H1 (cell line): ENCODE results near the gene IDI1. TPM values are rescaled to one million over a fixed set of nuclear protein-coding genes. Genes with fewer than 3 reads are reported as not detected.
A peak's percentile ranks its signal among the peaks of the same experiment; 100 is the strongest.

Experiments used
- CTCF ChIA-PET: fragments of 300-600 bp; sonication (Branson Sonifier 250); formaldehyde crosslinking; loops from one replicate; lab custom pipeline; 2021; ENCODE audit not compliant: partially characterized antibody; lab: Charles Lee
- POLR2A ChIA-PET: fragments of 300-600 bp; sonication (Branson Sonifier 250); formaldehyde crosslinking; loops from one replicate; lab custom pipeline; 2021; ENCODE audit warnings: inconsistent platforms; ENCODE audit not compliant: partially characterized antibody; lab: Charles Lee
- DNase-seq, 2 experiments: peaks; one replicate each; pipeline versions ENCODE4 v3.0.0 to v3.0.0-alpha.2; 2010 to 2022; ENCODE audit warnings: low spot score in 2 of 2, low read depth in 1 of 2, mixed read lengths in 1 of 2
- FAIRE-seq: peaks from 2 replicates; lab custom pipeline; 2011; peaks lifted over from hg19 to GRCh38; lab: Jason Lieb, UNC
- H2AFZ ChIP-seq: 2 replicates; pipeline ENCODE4 v1.8.1; 2012; ENCODE audit warnings: low read length, inconsistent platforms
- H2AK5ac ChIP-seq: 2 replicates; pipeline ENCODE4 v1.6.1; 2013; ENCODE audit warnings: low read depth, low read length
- H2BK120ac ChIP-seq: replicated peaks from 2 replicates; pipeline ENCODE3; 2013; ENCODE audit warnings: low read depth, low read length, inconsistent platforms
- H2BK12ac ChIP-seq: 2 replicates; pipeline ENCODE4 v1.6.1; 2013; ENCODE audit warnings: low read depth, low read length
- H2BK15ac ChIP-seq: 2 replicates; pipeline ENCODE4 v1.6.1; 2013; ENCODE audit warnings: low read length
- H2BK20ac ChIP-seq: 2 replicates; pipeline ENCODE4 v1.6.1; 2013; ENCODE audit warnings: low read length
- H2BK5ac ChIP-seq: 2 replicates; pipeline ENCODE4 v1.6.1; 2013; ENCODE audit warnings: low read depth, low read length
- H3K14ac ChIP-seq: 2 replicates; pipeline ENCODE4 v1.6.1; 2013; ENCODE audit warnings: inconsistent platforms; ENCODE audit not compliant: insufficient read length
- H3K18ac ChIP-seq: 2 replicates; pipeline ENCODE4 v1.6.1; 2013; ENCODE audit warnings: low read length; ENCODE audit errors: extremely low read depth
- H3K23ac ChIP-seq: 2 replicates; pipeline ENCODE4 v1.6.1; 2013; ENCODE audit warnings: inconsistent platforms; ENCODE audit not compliant: insufficient read length
- H3K23me2 ChIP-seq: 2 replicates; pipeline ENCODE4 v1.6.1; 2013; ENCODE audit warnings: low read depth, low read length
- H3K27ac ChIP-seq: 2 replicates; pipeline ENCODE4 v1.6.1; 2011; ENCODE audit warnings: low read depth, low read length, inconsistent platforms
- H3K27me3 ChIP-seq, 4 experiments: replicated peaks in 1 of 4; 1 replicate in 1 of 4; 2 replicates in 3 of 4; pipeline versions ENCODE4 v1.6.1 to v1.8.1; 2011 to 2013; ENCODE audit warnings: low read length in 3 of 4, mild to moderate bottlenecking in 3 of 4, inconsistent platforms in 2 of 4, mixed read lengths in 2 of 4, moderate library complexity in 1 of 4; ENCODE audit not compliant: control insufficient read depth in 3 of 4, insufficient read depth in 3 of 4; ENCODE audit errors: extremely low read depth in 1 of 4
- H3K36me3 ChIP-seq, 4 experiments: 2 replicates each; pipeline versions ENCODE4 v1.6.1 to v1.8.1; 2011 to 2013; ENCODE audit warnings: mild to moderate bottlenecking in 4 of 4, low read length in 3 of 4, moderate library complexity in 2 of 4, control low read depth in 1 of 4, inconsistent platforms in 1 of 4; ENCODE audit not compliant: insufficient read depth in 4 of 4, control insufficient read depth in 2 of 4
- H3K4ac ChIP-seq: replicated peaks from 2 replicates; pipeline ENCODE3; 2013; ENCODE audit warnings: low read length, low read depth, mixed read lengths, inconsistent platforms; ENCODE audit not compliant: insufficient read length
- H3K4me1 ChIP-seq, 4 experiments: replicated peaks in 1 of 4; 1 replicate in 1 of 4; 2 replicates in 3 of 4; pipeline versions ENCODE4 v1.6.1 to v1.8.1; 2011 to 2013; ENCODE audit warnings: low read length in 3 of 4, inconsistent platforms in 2 of 4, mixed read lengths in 1 of 4; ENCODE audit not compliant: insufficient read depth in 4 of 4, control insufficient read depth in 3 of 4
- H3K4me2 ChIP-seq, 2 experiments: 2 replicates each; pipeline versions ENCODE4 v1.6.1 to v1.8.1; 2011 to 2013; ENCODE audit warnings: low read depth in 2 of 2, low read length in 2 of 2, control low read depth in 1 of 2, inconsistent platforms in 1 of 2, mild to moderate bottlenecking in 1 of 2; ENCODE audit not compliant: insufficient read depth in 1 of 2
- H3K4me3 ChIP-seq, 4 experiments: fragments of 200-600, 300-600 bp in 1 of 4; sonication (generic), shearing (Covaris generic), sonication (Bioruptor Twin) in 1 of 4; 2 replicates each; pipeline versions ENCODE4 v1.5.1 to v1.8.1; 2011 to 2016; ENCODE audit warnings: low read length in 4 of 4, low read depth in 3 of 4, control low read depth in 2 of 4, inconsistent platforms in 2 of 4, mild to moderate bottlenecking in 2 of 4, mixed read lengths in 1 of 4, moderate library complexity in 1 of 4; ENCODE audit not compliant: insufficient read depth in 2 of 4; ENCODE audit errors: extremely low read depth in 1 of 4
- H3K56ac ChIP-seq: replicated peaks from 2 replicates; pipeline ENCODE3; 2013; ENCODE audit warnings: low read depth, mild to moderate bottlenecking, mixed read lengths, low read length, inconsistent platforms; ENCODE audit not compliant: insufficient read length
- H3K79me1 ChIP-seq: 2 replicates; pipeline ENCODE4 v1.6.1; 2013; ENCODE audit warnings: low read depth, low read length, control low read depth
- H3K79me2 ChIP-seq, 2 experiments: 2 replicates each; pipeline versions ENCODE4 v1.6.1 to v1.8.1; 2012 to 2013; ENCODE audit warnings: low read length in 2 of 2, mild to moderate bottlenecking in 2 of 2, inconsistent platforms in 1 of 2; ENCODE audit not compliant: insufficient read depth in 2 of 2, control insufficient read depth in 1 of 2
- H3K9ac ChIP-seq, 4 experiments: replicated peaks in 1 of 4; 1 replicate in 1 of 4; 2 replicates in 3 of 4; pipeline versions ENCODE4 v1.6.1 to v1.8.1; 2011 to 2013; ENCODE audit warnings: low read depth in 3 of 4, low read length in 3 of 4, control low read depth in 2 of 4, mild to moderate bottlenecking in 2 of 4, moderate library complexity in 2 of 4, inconsistent platforms in 1 of 4; ENCODE audit errors: extremely low read depth in 1 of 4
- H3K9me3 ChIP-seq, 2 experiments: 2 replicates each; pipeline versions ENCODE4 v1.6.1 to v1.8.1; 2012 to 2013; ENCODE audit warnings: mild to moderate bottlenecking in 2 of 2, moderate library complexity in 2 of 2, control low read depth in 1 of 2, inconsistent platforms in 1 of 2, low read depth in 1 of 2, low read length in 1 of 2, mixed read lengths in 1 of 2; ENCODE audit not compliant: insufficient read depth in 2 of 2
- H4K20me1 ChIP-seq, 2 experiments: replicated peaks in 1 of 2; 2 replicates each; pipeline versions ENCODE3 to v1.8.1; 2011 to 2013; ENCODE audit warnings: inconsistent platforms in 2 of 2, low read length in 2 of 2, mild to moderate bottlenecking in 1 of 2; ENCODE audit not compliant: insufficient read depth in 2 of 2, control insufficient read depth in 1 of 2
- H4K5ac ChIP-seq: 2 replicates; pipeline ENCODE4 v1.6.1; 2013; ENCODE audit warnings: low read length, low read depth, mixed read lengths, inconsistent platforms; ENCODE audit not compliant: insufficient read length
- H4K8ac ChIP-seq: 2 replicates; pipeline ENCODE4 v1.8.0; 2013; ENCODE audit warnings: mild to moderate bottlenecking, moderate library complexity, low read length, inconsistent platforms; ENCODE audit not compliant: insufficient read depth; ENCODE audit errors: extremely low read depth
- H4K91ac ChIP-seq: replicated peaks from 2 replicates; pipeline ENCODE3; 2013; ENCODE audit warnings: low read length, mixed read lengths, inconsistent platforms; ENCODE audit not compliant: insufficient read length
- WGBS, 2 experiments: shearing (Covaris generic) in 1 of 2; methylation state at CpG; one replicate each; pipeline versions ENCODE4 v1.1.6 to v1.1.7; 2013 to 2015; ENCODE audit warnings: low lambda C conversion rate in 2 of 2, mixed read lengths in 2 of 2, inconsistent platforms in 1 of 2, low coverage in 1 of 2, missing lambda C conversion rate in 1 of 2; ENCODE audit not compliant: insufficient replicate concordance in 2 of 2, insufficient coverage in 1 of 2, insufficient read length in 1 of 2; ENCODE audit errors: extremely low coverage in 1 of 2, missing lambda C conversion rate in 1 of 2; 5-methylcytosine and 5-hydroxymethylcytosine counted together
- polyA plus RNA-seq, 7 experiments: library from polyadenylated mRNA; depleted of rRNA in 3 of 7; stranded (reverse) in 5 of 7; unstranded in 2 of 7; fragments of >200 nt in 5 of 7; fragments of 200-250 nt in 2 of 7; gene quantifications; 1 replicate in 5 of 7; 2 replicates in 1 of 7; 4 replicates in 1 of 7; pipeline versions ENCODE4 v1.2.1 to v1.2.3, GENCODE V29; 2011 to 2013; ENCODE audit warnings: missing spikeins in 2 of 7, mixed read lengths in 2 of 7
- total RNA-seq: library from RNA; stranded (reverse); fragmentation: NEBNext Ultra II Directional; extraction: Animal tissue kit (Norgen Biotek cat#: 25700); gene quantifications from 2 replicates; pipeline ENCODE4 v1.2.1, GENCODE V29; 2021

IDI1 gene
- total and polyA plus RNA-seq, 2 of the 8 experiments (the other 6 are each of a cell fraction or from before 2014, with no cell fraction given): 35.3 to 56.6 TPM

DNA sequence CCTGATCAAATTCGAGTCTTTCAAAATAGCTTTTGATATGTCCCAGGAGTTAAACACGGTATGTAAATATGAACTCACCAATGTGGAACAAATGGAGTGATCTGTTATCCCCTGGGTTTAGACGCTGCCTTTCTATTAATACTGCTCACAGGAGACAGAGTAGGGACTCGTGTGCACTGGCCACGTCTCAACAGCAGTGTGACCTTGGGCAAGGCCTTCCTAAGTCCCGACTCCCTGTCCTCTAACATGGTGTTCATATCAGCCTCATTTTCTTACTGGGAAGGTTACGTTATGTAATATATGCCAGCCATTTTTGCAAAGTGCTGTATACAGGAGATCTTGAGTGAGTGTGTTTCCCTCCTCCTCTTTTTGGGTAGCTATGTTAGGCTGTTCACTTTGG lies 9.1 kb upstream of the IDI1 start:
- Histone ChIP-seq H3K23me2 (no peaks in the 10 kb centered on the region; the same call in 1 of the 2 replicates), H4K91ac (no peak overlapping the region), H2BK5ac (no peak overlapping the region), H3K79me2 (peaks cover 6 to 80% of the 10 kb centered on the region in 2 experiments; a peak in 3 of 4 replicates), H2BK12ac (no peak overlapping the region), H3K23ac (no peak overlapping the region), H2BK120ac (no peak overlapping the region), H3K14ac (no peak overlapping the region), H4K5ac (no peak overlapping the region), H3K9ac (no peak overlapping the region; a peak in 1 of 7 replicates), H2AK5ac (no peak overlapping the region), H3K4me2 (peak overlapping the region; percentile 73 to 85; a peak in 3 of 4 replicates), H3K27ac (no peak overlapping the region), H2AFZ (no peak overlapping the region), H3K27me3 (no peaks in the 10 kb centered on the region), H3K18ac (no peak overlapping the region), H3K56ac (no peak overlapping the region), H4K8ac (no peak overlapping the region), H2BK20ac (no peak overlapping the region), H2BK15ac (no peak overlapping the region), H3K9me3 (no peaks in the 10 kb centered on the region), H3K36me3 (peaks cover 0 to 6% (median 2%) of the 10 kb centered on the region in 4 experiments; a peak in 2 of 8 replicates), H3K4ac (no peak overlapping the region), H3K4me1 (peaks cover 0 to 9% (median 3%) of the 10 kb centered on the region in 4 experiments; a peak in 3 of 7 replicates), H3K79me1 (peaks cover 10% of the 10 kb centered on the region; the same call in 1 of the 2 replicates), H3K4me3 (peak overlapping the region in 1 of 4 experiments; percentile 97; a peak in 3 of 8 replicates), H4K20me1 (peaks cover 0 to 10% of the 10 kb centered on the region in 2 experiments)
- ChIA-PET CTCF (no interaction called here), POLR2A (interaction anchor here (0.9 to 1.7 kb wide), 2 partner anchors 9 kb away, joined by 3 to 5 read pairs; partner anchors contain the start of gene IDI1)
- no peak for DNase-seq
- no peak for FAIRE-seq
- 84% methylated on average over 7 of the region's 7 CpGs; no CpG with 5 or more reads in 1 of the 2 experiments for WGBS, 2 experiments
